Measurements from ENCODE around the gene STRIP2. TPM values are rescaled to one million over a fixed set of nuclear protein-coding genes. Genes with fewer than 3 reads are reported as not detected.
A peak's percentile ranks its signal among the peaks of the same experiment; 100 is the strongest.

The STRIP2 gene
- total and polyA plus RNA-seq, 9 of the 15 experiments (the other 6 are each of a cell fraction or from before 2014, with no cell fraction given): 10.1 to 81.8 (median 42.3) TPM

GRCh38 chr7:129438839-129439651, 4.8 kb downstream of the STRIP2 start (continued):
- no peak for TF ChIP-seq RERE (CRISPR knock-in tag; IDR thresholded peaks at IDR 0.05; ENCODE audit: borderline replicate concordance)
- peak; percentile 38 for TF ChIP-seq ZNF239 (CRISPR knock-in tag; IDR thresholded peaks at IDR 0.05)
- no peak for TF ChIP-seq ZNF780A (CRISPR knock-in tag; IDR thresholded peaks at IDR 0.05)
- no peak for TF ChIP-seq RFX5 (IDR thresholded peaks at IDR 0.05; ENCODE audit: low read depth, low read length)
- no peak for TF ChIP-seq EHMT2 (IDR thresholded peaks at IDR 0.05)
- TF ChIP-seq SIX5 (IDR thresholded peaks at IDR 0.05; ENCODE audit: borderline replicate concordance in 1 of 2, insufficient read depth in 1 of 2, low read depth in 1 of 2, low read length in 2 of 2): no peak
- TF ChIP-seq HDAC2 (IDR thresholded peaks at IDR 0.05): peak; percentile 94
- TF ChIP-seq ZNF740 (CRISPR knock-in tag; IDR thresholded peaks at IDR 0.05): no peak
- no peak; a peak in 1 of 4 replicates for TF ChIP-seq ZNF740 (tag; IDR thresholded peaks at IDR 0.05)
- peak; percentile 87 for TF ChIP-seq ZNF583 (CRISPR knock-in tag; IDR thresholded peaks at IDR 0.05)
- peak; percentile 95 for TF ChIP-seq ZNF592 (IDR thresholded peaks at IDR 0.05)
- TF ChIP-seq BHLHE40 (IDR thresholded peaks at IDR 0.05; ENCODE audit: low read length): peak; percentile 73; the same call in 1 of the 2 replicates
- TF ChIP-seq COPS2 (conservative IDR thresholded peaks at IDR 0.05): no peak
- TF ChIP-seq NUFIP1 (IDR thresholded peaks at IDR 0.05; ENCODE audit: partially characterized antibody): no peak
- TF ChIP-seq ZEB2 (IDR thresholded peaks at IDR 0.05): peak; percentile 78; the same call in 1 of the 2 replicates
- no peak for TF ChIP-seq XRCC4 (IDR thresholded peaks at IDR 0.05; ENCODE audit: extremely low read depth, insufficient read depth, insufficient read length)
- TF ChIP-seq SP2 (IDR thresholded peaks at IDR 0.05; ENCODE audit: extremely low read depth, low read depth, low read length, poor library complexity, severe bottlenecking): no peak

Measured in K562 (cell line).